ENCODE data around the gene PFKP.

- TF ChIP-seq, protein P1, sequence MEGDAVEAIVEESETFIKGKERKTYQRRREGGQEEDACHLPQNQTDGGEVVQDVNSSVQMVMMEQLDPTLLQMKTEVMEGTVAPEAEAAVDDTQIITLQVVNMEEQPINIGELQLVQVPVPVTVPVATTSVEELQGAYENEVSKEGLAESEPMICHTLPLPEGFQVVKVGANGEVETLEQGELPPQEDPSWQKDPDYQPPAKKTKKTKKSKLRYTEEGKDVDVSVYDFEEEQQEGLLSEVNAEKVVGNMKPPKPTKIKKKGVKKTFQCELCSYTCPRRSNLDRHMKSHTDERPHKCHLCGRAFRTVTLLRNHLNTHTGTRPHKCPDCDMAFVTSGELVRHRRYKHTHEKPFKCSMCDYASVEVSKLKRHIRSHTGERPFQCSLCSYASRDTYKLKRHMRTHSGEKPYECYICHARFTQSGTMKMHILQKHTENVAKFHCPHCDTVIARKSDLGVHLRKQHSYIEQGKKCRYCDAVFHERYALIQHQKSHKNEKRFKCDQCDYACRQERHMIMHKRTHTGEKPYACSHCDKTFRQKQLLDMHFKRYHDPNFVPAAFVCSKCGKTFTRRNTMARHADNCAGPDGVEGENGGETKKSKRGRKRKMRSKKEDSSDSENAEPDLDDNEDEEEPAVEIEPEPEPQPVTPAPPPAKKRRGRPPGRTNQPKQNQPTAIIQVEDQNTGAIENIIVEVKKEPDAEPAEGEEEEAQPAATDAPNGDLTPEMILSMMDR (IDR thresholded peaks at IDR 0.05): no peak
- no peak for TF ChIP-seq SIN3A (IDR thresholded peaks at IDR 0.05; ENCODE audit: borderline replicate concordance, insufficient read depth, low read depth, low read length)
These were observed 85.2 kb downstream of the PFKP start for GRCh38 chr10:3152566-3152935.
